Fibroblast of lung (primary cell): Measurements from ENCODE around the gene CXCL12. TPM values are rescaled to one million over a fixed set of nuclear protein-coding genes. Genes with fewer than 3 reads are reported as not detected.

Experiments
- DNase-seq, 2 donors: peaks; one replicate each; pipeline versions ENCODE4 v3.0.0 to v3.0.0-alpha.2; 2010; ENCODE audit warnings: low read depth in 2 of 2
- H2AFZ ChIP-seq: 2 replicates; pipeline ENCODE4 v1.5.1; 2012; ENCODE audit warnings: low read length, control low read depth, inconsistent platforms
- H3K27ac ChIP-seq: 2 replicates; pipeline ENCODE4 v1.5.1; 2011; ENCODE audit warnings: low read length, control low read depth; ENCODE audit not compliant: insufficient read depth
- H3K27me3 ChIP-seq: 2 replicates; pipeline ENCODE4 v1.5.1; 2011; ENCODE audit warnings: mild to moderate bottlenecking, low read length; ENCODE audit not compliant: control insufficient read depth, insufficient read depth
- H3K36me3 ChIP-seq: 2 replicates; pipeline ENCODE4 v1.5.1; 2011; ENCODE audit warnings: low read length; ENCODE audit not compliant: control insufficient read depth, insufficient read depth
- H3K4me1 ChIP-seq: 2 replicates; pipeline ENCODE4 v1.5.1; 2011; ENCODE audit warnings: low read length; ENCODE audit not compliant: control insufficient read depth, insufficient read depth; ENCODE audit errors: extremely low read depth
- H3K4me2 ChIP-seq: 2 replicates; pipeline ENCODE4 v1.5.1; 2011; ENCODE audit warnings: low read length, control low read depth; ENCODE audit not compliant: insufficient read depth; ENCODE audit errors: extremely low read depth
- H3K4me3 ChIP-seq, 4 experiments: fragments of 200-600 bp in 1 of 4; sonication (generic) in 1 of 4; replicated peaks in 1 of 4; 2 replicates each; pipeline ENCODE4 v1.5.1; 2011 to 2016; ENCODE audit warnings: low read length in 4 of 4, low read depth in 3 of 4, mild to moderate bottlenecking in 3 of 4, control low read depth in 2 of 4, inconsistent platforms in 1 of 4, mixed read lengths in 1 of 4; ENCODE audit not compliant: insufficient read depth in 1 of 4; ENCODE audit errors: control extremely low read depth in 1 of 4
- H3K79me2 ChIP-seq: 2 replicates; pipeline ENCODE4 v1.5.1; 2012; ENCODE audit warnings: mild to moderate bottlenecking, low read length, inconsistent platforms; ENCODE audit not compliant: control insufficient read depth, insufficient read depth
- H3K9ac ChIP-seq: 2 replicates; pipeline ENCODE4 v1.5.1; 2011; ENCODE audit warnings: mild to moderate bottlenecking, low read length, control low read depth; ENCODE audit not compliant: insufficient read depth
- H3K9me3 ChIP-seq: 2 replicates; pipeline ENCODE4 v1.5.1; 2012; ENCODE audit warnings: low read depth, low read length; ENCODE audit not compliant: control insufficient read depth, insufficient read depth
- H4K20me1 ChIP-seq: 2 replicates; pipeline ENCODE4 v1.5.1; 2011; ENCODE audit warnings: low read length; ENCODE audit not compliant: control insufficient read depth, insufficient read depth; ENCODE audit errors: extremely low read depth
- CTCF ChIP-seq, 2 donors: IDR thresholded peaks in 1 of 2; conservative IDR thresholded peaks in 1 of 2; 1 replicate in 1 of 2; 2 replicates in 1 of 2; pipeline ENCODE4 v1.5.1; 2011 to 2012; ENCODE audit warnings: low read length in 2 of 2, control low read depth in 1 of 2, inconsistent platforms in 1 of 2, low read depth in 1 of 2, mild to moderate bottlenecking in 1 of 2
- EZH2 ChIP-seq: IDR thresholded peaks from 2 replicates; pipeline ENCODE4 v1.5.1; 2012; ENCODE audit warnings: low read length, control low read depth, mild to moderate bottlenecking; ENCODE audit errors: missing control alignments
- polyA plus RNA-seq, 2 donors: library from polyadenylated mRNA; depleted of rRNA in 1 of 2; stranded (reverse) in 1 of 2; unstranded in 1 of 2; fragments of >200 nt; gene quantifications; 2 replicates each; pipeline ENCODE4 v1.2.1, GENCODE V29; 2011 to 2012; ENCODE audit warnings: missing spikeins in 1 of 2
- total RNA-seq: library from RNA; depleted of rRNA; stranded (reverse); fragments of >200 nt; gene quantifications from 2 replicates; pipeline ENCODE4 v1.2.1, GENCODE V29; 2014

The CXCL12 gene
- total and polyA plus RNA-seq, 2 donors (not counting 1 experiment from before 2014, with no cell fraction given): 268 to 611 TPM

- H3K9ac ChIP-seq: no peak overlapping the region
These were observed 11.8 kb upstream of the CXCL12 start for GRCh38 chr10:44396671-44397191.

GRCh38 chr10:44395902-44396670, 11.2 kb upstream of the CXCL12 start:
- H3K27ac ChIP-seq: no peak overlapping the region
- no peaks in the 10 kb centered on the region for H3K79me2 ChIP-seq
- H3K4me2 ChIP-seq: no peak overlapping the region
- DNase-seq: no peak
- no peak overlapping the region for H3K4me3 ChIP-seq
- peaks cover 18% of the 10 kb centered on the region for H3K27me3 ChIP-seq
- no peak overlapping the region for H3K9ac ChIP-seq
- no peak overlapping the region for H2AFZ ChIP-seq
- no peaks in the 10 kb centered on the region for H3K4me1 ChIP-seq
- no peaks in the 10 kb centered on the region for H4K20me1 ChIP-seq
- no peaks in the 10 kb centered on the region for H3K36me3 ChIP-seq
- TF ChIP-seq CTCF (conservative IDR thresholded peaks at IDR 0.05 in 1 of 2, IDR thresholded peaks at IDR 0.05 in 1 of 2; ENCODE audit: low read depth in 1 of 2, low read length in 2 of 2) (no peak), EZH2 (no peak)
- H3K9me3 ChIP-seq: no peaks in the 10 kb centered on the region

More at GRCh38 chr10:44396671-44397191, 11.8 kb upstream of the CXCL12 start:
- Histone ChIP-seq H3K36me3 (no peaks in the 10 kb centered on the region), H3K9me3 (no peaks in the 10 kb centered on the region), H4K20me1 (no peaks in the 10 kb centered on the region), H3K4me3 (no peak overlapping the region), H3K27me3 (peaks cover 15% of the 10 kb centered on the region), H3K27ac (no peak overlapping the region), H2AFZ (no peak overlapping the region), H3K4me2 (no peak overlapping the region), H3K4me1 (no peaks in the 10 kb centered on the region), H3K79me2 (no peaks in the 10 kb centered on the region)
- TF ChIP-seq CTCF (conservative IDR thresholded peaks at IDR 0.05 in 1 of 2, IDR thresholded peaks at IDR 0.05 in 1 of 2; ENCODE audit: low read depth in 1 of 2, low read length in 2 of 2) (no peak), EZH2 (no peak)
- DNase-seq: no peak

DNA sequence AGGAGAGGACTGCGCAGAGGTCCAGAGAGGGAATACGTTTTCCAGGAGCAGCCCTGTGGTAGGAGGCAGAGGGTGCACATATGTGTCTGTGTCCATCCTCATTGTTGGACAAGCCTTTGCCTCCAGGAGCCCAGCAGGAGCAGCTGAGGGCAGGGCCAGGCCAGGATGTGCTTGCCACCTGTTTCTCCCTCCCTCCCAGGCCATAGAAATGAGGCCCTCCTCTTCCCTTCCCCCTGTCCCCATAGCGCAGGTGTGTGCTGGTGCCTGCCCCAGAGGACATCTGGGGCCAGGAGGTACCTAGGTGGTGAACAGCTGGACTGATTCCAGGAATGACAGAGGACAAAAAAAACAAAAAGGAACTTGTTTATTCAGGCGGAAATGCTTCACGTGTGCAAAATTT, 10.5 kb upstream of the CXCL12 start:
- no peak overlapping the region for H2AFZ ChIP-seq
- H3K9ac ChIP-seq: no peak overlapping the region
- no peaks in the 10 kb centered on the region for H4K20me1 ChIP-seq
- no peaks in the 10 kb centered on the region for H3K9me3 ChIP-seq
- H3K4me3 ChIP-seq: no peak overlapping the region
- DNase-seq: no peak
- no peak overlapping the region for H3K27ac ChIP-seq
- no peak overlapping the region for H3K4me2 ChIP-seq
- no peaks in the 10 kb centered on the region for H3K36me3 ChIP-seq
- H3K27me3 ChIP-seq: peaks cover 18% of the 10 kb centered on the region
- no peaks in the 10 kb centered on the region for H3K79me2 ChIP-seq
- TF ChIP-seq CTCF (conservative IDR thresholded peaks at IDR 0.05 in 1 of 2, IDR thresholded peaks at IDR 0.05 in 1 of 2; ENCODE audit: low read depth in 1 of 2, low read length in 2 of 2) (no peak), EZH2 (no peak)
- H3K4me1 ChIP-seq: no peaks in the 10 kb centered on the region
